ENCODE results near the gene WDR70.

WDR70 gene

DNA sequence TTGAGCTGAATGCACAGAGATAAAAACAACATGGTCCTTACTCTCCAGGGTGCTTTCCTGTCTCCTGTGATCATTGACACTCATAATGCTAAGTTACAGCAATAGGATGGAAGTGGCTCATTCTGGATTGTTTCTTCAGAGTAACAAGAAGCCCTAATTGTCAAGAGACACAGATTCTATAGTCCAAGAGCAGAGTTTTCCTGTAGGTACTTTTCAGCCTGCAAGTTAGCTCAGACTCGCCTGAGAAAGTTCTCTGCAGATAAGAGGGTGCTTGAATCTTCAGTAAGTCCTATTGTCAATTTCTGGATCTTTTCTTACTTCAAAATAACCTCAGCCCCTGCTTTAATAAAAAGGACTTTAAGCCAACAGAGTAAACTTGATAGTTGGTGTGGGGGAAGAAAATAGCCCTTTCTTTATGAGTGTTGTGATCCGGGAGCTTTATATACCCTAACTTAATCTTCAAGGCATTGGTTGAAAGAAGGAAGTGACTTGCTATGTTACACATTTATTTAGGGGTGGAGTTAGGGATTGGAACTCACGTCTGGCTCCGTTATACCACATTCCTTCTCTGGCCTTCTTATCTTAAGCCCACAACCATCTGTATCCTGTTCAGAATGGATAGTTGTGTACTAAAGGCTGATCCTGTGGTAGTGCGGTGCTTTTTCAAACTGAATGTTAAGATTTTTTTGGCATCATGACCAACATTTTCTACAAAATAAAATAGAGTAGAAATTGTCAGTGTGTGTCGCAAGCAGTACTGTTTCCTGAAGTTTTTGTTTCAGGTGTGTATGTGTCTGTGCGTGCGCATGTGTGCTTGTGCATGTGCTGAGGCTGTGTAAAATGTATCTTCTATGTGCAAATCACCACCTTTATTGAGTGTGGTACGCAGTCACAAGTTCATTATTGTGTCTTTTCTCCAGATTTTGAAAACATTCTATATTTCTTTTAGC lies 173.9 kb downstream of the WDR70 start:
- H3K4me1 ChIP-seq (ENCODE audit: control insufficient read depth, insufficient read depth, low read length), result peaks cover 10% of the 10 kb centered on the region; the same call in 1 of the 2 replicates
- no peaks in the 10 kb centered on the region for H3K9me3 ChIP-seq (ENCODE audit: control insufficient read depth, insufficient read depth, low read depth, low read length)
- no peaks in the 10 kb centered on the region for H3K36me3 ChIP-seq (ENCODE audit: control insufficient read depth, insufficient read depth, low read length)
- H3K27me3 ChIP-seq (ENCODE audit: control insufficient read depth, insufficient read depth, low read length), result no peaks in the 10 kb centered on the region
- no peak overlapping the region for H3K4me3 ChIP-seq (ENCODE audit: low read depth, low read length)
- peak overlapping the region; percentile 39; the same call in 1 of the 2 replicates for H3K27ac ChIP-seq (ENCODE audit: low read depth, low read length)
- H3K9ac ChIP-seq (ENCODE audit: low read length), result no peak overlapping the region

GRCh38 chr5:37553720-37554404 lies 174.7 kb downstream of the WDR70 start:
- H3K4me3 ChIP-seq (ENCODE audit: low read depth, low read length), result no peak overlapping the region
- no peaks in the 10 kb centered on the region for H3K27me3 ChIP-seq (ENCODE audit: control insufficient read depth, insufficient read depth, low read length)
- H3K27ac ChIP-seq (ENCODE audit: low read depth, low read length), result no peak overlapping the region
- H3K9me3 ChIP-seq (ENCODE audit: control insufficient read depth, insufficient read depth, low read depth, low read length), result no peaks in the 10 kb centered on the region
- no peak overlapping the region for H3K9ac ChIP-seq (ENCODE audit: low read length)
- H3K36me3 ChIP-seq (ENCODE audit: control insufficient read depth, insufficient read depth, low read length), result no peaks in the 10 kb centered on the region
- peaks cover 10% of the 10 kb centered on the region; the same call in 1 of the 2 replicates for H3K4me1 ChIP-seq (ENCODE audit: control insufficient read depth, insufficient read depth, low read length)

DNA sequence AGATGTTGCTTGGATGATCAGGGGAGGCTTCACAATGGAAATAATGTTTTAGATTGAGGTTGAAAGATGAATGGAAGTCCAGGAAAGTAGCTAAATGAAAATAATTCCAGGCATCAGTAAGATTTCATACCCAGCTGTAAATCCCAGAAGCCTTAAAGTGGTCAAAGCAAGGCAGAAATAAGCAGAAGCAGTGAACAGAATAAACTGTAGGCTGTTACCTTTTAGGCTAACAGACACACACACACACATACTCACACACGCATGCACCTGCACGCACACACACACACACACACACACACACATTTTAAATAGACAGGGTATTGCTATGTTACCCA lies 175.3 kb downstream of the WDR70 start:
- no peak overlapping the region for H3K4me3 ChIP-seq (ENCODE audit: low read depth, low read length)
- H3K9ac ChIP-seq (ENCODE audit: low read length), result no peak overlapping the region
- peaks cover 10% of the 10 kb centered on the region; the same call in 1 of the 2 replicates for H3K4me1 ChIP-seq (ENCODE audit: control insufficient read depth, insufficient read depth, low read length)
- no peaks in the 10 kb centered on the region for H3K27me3 ChIP-seq (ENCODE audit: control insufficient read depth, insufficient read depth, low read length)
- H3K27ac ChIP-seq (ENCODE audit: low read depth, low read length), result no peak overlapping the region
- H3K9me3 ChIP-seq (ENCODE audit: control insufficient read depth, insufficient read depth, low read depth, low read length), result no peaks in the 10 kb centered on the region
- H3K36me3 ChIP-seq (ENCODE audit: control insufficient read depth, insufficient read depth, low read length), result no peaks in the 10 kb centered on the region

DNA sequence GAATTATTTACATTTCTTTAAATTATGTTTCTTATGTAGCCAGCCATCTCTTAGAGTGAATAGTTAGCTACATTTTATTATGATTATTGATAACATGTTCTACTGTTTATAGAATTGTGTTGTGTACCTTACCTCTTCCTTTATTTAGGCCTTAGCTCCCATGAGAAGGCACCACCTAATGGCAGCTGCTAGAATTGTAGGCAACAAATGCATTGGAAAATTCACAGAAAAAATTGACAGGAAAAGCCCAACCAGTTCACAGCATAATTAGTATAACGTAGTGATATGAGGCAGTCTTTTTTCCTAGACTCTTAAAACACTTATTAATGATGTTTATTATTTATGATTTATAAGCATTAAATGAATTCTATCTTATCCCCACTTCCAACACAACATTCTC lies 175.8 kb downstream of the WDR70 start:
- Histone ChIP-seq H3K27ac (ENCODE audit: low read depth, low read length) (no peak overlapping the region), H3K4me3 (ENCODE audit: low read depth, low read length) (no peak overlapping the region), H3K27me3 (ENCODE audit: control insufficient read depth, insufficient read depth, low read length) (no peaks in the 10 kb centered on the region), H3K4me1 (ENCODE audit: control insufficient read depth, insufficient read depth, low read length) (peaks cover 10% of the 10 kb centered on the region; the same call in 1 of the 2 replicates), H3K36me3 (ENCODE audit: control insufficient read depth, insufficient read depth, low read length) (no peaks in the 10 kb centered on the region), H3K9ac (ENCODE audit: low read length) (no peak overlapping the region), H3K9me3 (ENCODE audit: control insufficient read depth, insufficient read depth, low read depth, low read length) (no peaks in the 10 kb centered on the region)

DNA sequence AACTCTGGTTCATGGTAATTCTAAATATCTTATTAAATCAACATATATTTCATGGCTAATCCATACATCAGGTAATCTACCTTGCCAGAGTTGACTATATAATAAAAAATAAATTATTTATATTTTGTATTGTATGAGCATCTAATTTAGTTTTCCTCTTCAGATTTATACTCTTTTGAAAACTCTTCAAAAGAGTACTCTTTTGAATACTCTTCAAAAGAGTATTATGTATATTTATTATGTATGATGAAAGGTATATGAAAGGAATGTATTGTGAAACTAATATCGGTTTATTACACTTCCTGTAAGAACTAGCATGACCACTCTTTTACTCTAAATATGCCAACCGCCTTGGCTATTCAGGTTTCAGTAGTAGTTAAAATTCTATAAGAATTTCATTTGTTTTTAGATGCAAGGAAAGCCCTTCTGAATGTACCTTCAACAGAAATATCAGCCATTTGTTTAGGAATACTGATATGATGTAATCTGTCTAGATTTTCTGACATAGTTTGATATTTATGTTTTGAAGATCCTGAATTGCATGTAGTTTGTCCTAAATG lies 178.7 kb downstream of the WDR70 start:
- no peak overlapping the region for H3K9ac ChIP-seq (ENCODE audit: low read length)
- H3K36me3 ChIP-seq (ENCODE audit: control insufficient read depth, insufficient read depth, low read length), result no peaks in the 10 kb centered on the region
- no peak overlapping the region for H3K4me3 ChIP-seq (ENCODE audit: low read depth, low read length)
- H3K4me1 ChIP-seq (ENCODE audit: control insufficient read depth, insufficient read depth, low read length), result peaks cover 5% of the 10 kb centered on the region; the same call in 1 of the 2 replicates
- H3K27me3 ChIP-seq (ENCODE audit: control insufficient read depth, insufficient read depth, low read length), result no peaks in the 10 kb centered on the region
- H3K27ac ChIP-seq (ENCODE audit: low read depth, low read length), result no peak overlapping the region
- no peaks in the 10 kb centered on the region for H3K9me3 ChIP-seq (ENCODE audit: control insufficient read depth, insufficient read depth, low read depth, low read length)

GRCh38 chr5:37565062-37565670 lies 186.0 kb downstream of the WDR70 start:
- H3K9me3 ChIP-seq (ENCODE audit: control insufficient read depth, insufficient read depth, low read depth, low read length), result 0 out of 2 replicates have a peak, but pooled peaks cover 4% of the 10 kb centered on the region
- H3K27ac ChIP-seq (ENCODE audit: low read depth, low read length), result no peak overlapping the region
- H3K4me3 ChIP-seq (ENCODE audit: low read depth, low read length), result no peak overlapping the region
- H3K36me3 ChIP-seq (ENCODE audit: control insufficient read depth, insufficient read depth, low read length), result no peaks in the 10 kb centered on the region
- H3K4me1 ChIP-seq (ENCODE audit: control insufficient read depth, insufficient read depth, low read length), result no peaks in the 10 kb centered on the region
- no peaks in the 10 kb centered on the region for H3K27me3 ChIP-seq (ENCODE audit: control insufficient read depth, insufficient read depth, low read length)
- no peak overlapping the region for H3K9ac ChIP-seq (ENCODE audit: low read length)

DNA sequence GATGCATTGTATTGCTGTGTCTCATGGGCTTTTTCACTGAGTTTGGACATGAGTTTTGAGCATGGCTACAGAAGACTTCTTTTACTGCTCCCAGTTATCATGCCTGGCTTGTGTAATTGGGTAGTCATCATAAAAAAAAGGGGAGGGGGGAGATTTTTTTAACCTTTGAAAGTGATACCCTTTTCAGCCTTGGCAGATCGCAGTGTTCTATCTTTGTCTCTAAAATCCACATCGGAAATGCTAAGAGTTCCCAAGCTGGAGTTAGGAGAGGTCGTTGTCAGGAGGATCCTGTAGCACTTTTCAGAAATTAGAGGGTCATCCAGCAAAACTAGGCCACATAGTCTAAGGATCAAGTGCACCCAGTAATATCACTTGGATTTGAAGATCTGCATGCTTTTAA lies 188.4 kb downstream of the WDR70 start:
- 0 out of 2 replicates have a peak, but pooled peaks cover 4% of the 10 kb centered on the region for H3K9me3 ChIP-seq (ENCODE audit: control insufficient read depth, insufficient read depth, low read depth, low read length)
- H3K4me3 ChIP-seq (ENCODE audit: low read depth, low read length), result no peak overlapping the region
- no peak overlapping the region for H3K9ac ChIP-seq (ENCODE audit: low read length)
- no peaks in the 10 kb centered on the region for H3K27me3 ChIP-seq (ENCODE audit: control insufficient read depth, insufficient read depth, low read length)
- no peak overlapping the region for H3K27ac ChIP-seq (ENCODE audit: low read depth, low read length)
- H3K36me3 ChIP-seq (ENCODE audit: control insufficient read depth, insufficient read depth, low read length), result no peaks in the 10 kb centered on the region
- H3K4me1 ChIP-seq (ENCODE audit: control insufficient read depth, insufficient read depth, low read length), result no peaks in the 10 kb centered on the region

GRCh38 chr5:37568018-37568753 lies 189.1 kb downstream of the WDR70 start:
- no peaks in the 10 kb centered on the region for H3K27me3 ChIP-seq (ENCODE audit: control insufficient read depth, insufficient read depth, low read length)
- no peaks in the 10 kb centered on the region for H3K36me3 ChIP-seq (ENCODE audit: control insufficient read depth, insufficient read depth, low read length)
- 0 out of 2 replicates have a peak, but pooled peaks cover 4% of the 10 kb centered on the region for H3K9me3 ChIP-seq (ENCODE audit: control insufficient read depth, insufficient read depth, low read depth, low read length)
- no peak overlapping the region for H3K27ac ChIP-seq (ENCODE audit: low read depth, low read length)
- no peak overlapping the region for H3K4me3 ChIP-seq (ENCODE audit: low read depth, low read length)
- no peak overlapping the region for H3K9ac ChIP-seq (ENCODE audit: low read length)
- H3K4me1 ChIP-seq (ENCODE audit: control insufficient read depth, insufficient read depth, low read length), result no peaks in the 10 kb centered on the region

DNA sequence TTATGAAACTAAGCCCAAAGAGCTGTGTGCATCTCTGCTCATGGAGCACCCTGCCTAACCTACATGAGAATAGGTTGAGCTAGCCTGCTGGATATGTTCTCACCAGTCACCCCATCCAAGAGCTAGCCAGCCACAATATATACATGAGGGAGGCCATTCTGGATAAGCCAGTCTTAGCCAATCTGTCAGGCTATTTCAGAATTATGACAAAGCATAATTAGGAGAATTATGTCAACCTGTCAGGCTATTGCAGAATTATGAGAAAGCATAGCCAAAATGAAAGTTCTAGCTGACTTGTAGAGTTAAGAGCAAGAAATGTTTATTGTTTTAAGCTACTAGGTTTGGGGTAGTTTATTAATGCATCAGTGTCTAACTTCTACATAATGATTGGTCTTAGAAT lies 189.8 kb downstream of the WDR70 start:
- H3K9ac ChIP-seq (ENCODE audit: low read length), result no peak overlapping the region
- H3K27me3 ChIP-seq (ENCODE audit: control insufficient read depth, insufficient read depth, low read length), result no peaks in the 10 kb centered on the region
- no peak overlapping the region for H3K4me3 ChIP-seq (ENCODE audit: low read depth, low read length)
- H3K27ac ChIP-seq (ENCODE audit: low read depth, low read length), result no peak overlapping the region
- H3K36me3 ChIP-seq (ENCODE audit: control insufficient read depth, insufficient read depth, low read length), result no peaks in the 10 kb centered on the region
- 0 out of 2 replicates have a peak, but pooled peaks cover 4% of the 10 kb centered on the region for H3K9me3 ChIP-seq (ENCODE audit: control insufficient read depth, insufficient read depth, low read depth, low read length)
- no peaks in the 10 kb centered on the region for H3K4me1 ChIP-seq (ENCODE audit: control insufficient read depth, insufficient read depth, low read length)

DNA sequence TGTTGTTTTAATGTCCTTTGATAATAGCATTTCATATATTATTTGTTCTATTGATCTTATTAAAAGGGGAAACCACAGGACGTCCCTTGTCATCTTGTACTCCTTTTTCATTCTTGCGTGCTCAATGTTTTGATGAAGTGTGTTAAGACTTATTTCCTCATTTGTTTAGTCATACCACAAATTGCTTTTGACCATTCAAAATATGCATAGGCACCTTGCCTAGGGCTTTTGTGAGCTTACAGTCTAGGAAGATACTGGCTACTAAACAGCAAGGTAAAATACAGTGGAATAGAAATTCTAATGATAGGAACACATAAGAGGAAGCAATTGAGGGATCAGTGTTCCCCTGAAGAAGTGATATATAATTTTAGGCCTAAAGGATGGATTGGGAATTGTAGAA lies 190.3 kb downstream of the WDR70 start:
- 0 out of 2 replicates have a peak, but pooled peaks cover 2% of the 10 kb centered on the region for H3K9me3 ChIP-seq (ENCODE audit: control insufficient read depth, insufficient read depth, low read depth, low read length)
- H3K4me1 ChIP-seq (ENCODE audit: control insufficient read depth, insufficient read depth, low read length), result no peaks in the 10 kb centered on the region; the same call in 1 of the 2 replicates
- no peaks in the 10 kb centered on the region for H3K27me3 ChIP-seq (ENCODE audit: control insufficient read depth, insufficient read depth, low read length)
- H3K4me3 ChIP-seq (ENCODE audit: low read depth, low read length), result no peak overlapping the region
- no peak overlapping the region for H3K9ac ChIP-seq (ENCODE audit: low read length)
- no peaks in the 10 kb centered on the region for H3K36me3 ChIP-seq (ENCODE audit: control insufficient read depth, insufficient read depth, low read length)
- H3K27ac ChIP-seq (ENCODE audit: low read depth, low read length), result no peak overlapping the region
